GM12878 (cell line): Measurements from ENCODE around the gene MRPL30. TPM values are rescaled to one million over a fixed set of nuclear protein-coding genes. Genes with fewer than 3 reads are reported as not detected.

Experiments used
- ATAC-seq: fragments of 200-7000 bp; cut with Tn5 transposase; 3 replicates; pipeline ENCODE4 v1.9.1; 2020; ENCODE audit warnings: mild to moderate bottlenecking, moderate library complexity
- BruUV-seq: library from RNA; stranded (reverse); fragments of 400-500 nt; replicated peaks from 2 replicates; lab custom pipeline; 2021; lab: Mats Ljungman, UMichigan
- CTCF ChIA-PET: fragments of 300-600 bp; sonication (Branson Sonifier 250); formaldehyde crosslinking; extraction: SDS; loops from one replicate; lab custom pipeline; 2021; ENCODE audit warnings: inconsistent platforms; lab: Yijun Ruan, JAX
- POLR2A ChIA-PET: fragments of 350-600 bp; formaldehyde crosslinking; extraction: SDS; loops from one replicate; lab custom pipeline; 2021; ENCODE audit warnings: inconsistent platforms; lab: Charles Lee
- RAD21 ChIA-PET: fragments of 300-600 bp; sonication (Branson Sonifier 250); formaldehyde crosslinking; loops from one replicate; lab custom pipeline; 2023; ENCODE audit warnings: antibody characterized with exemption; ENCODE audit not compliant: unreplicated experiment; lab: Charles Lee
- SMC1A ChIA-PET: fragments of 300-600 bp; sonication (Branson Sonifier 250); formaldehyde crosslinking; loops from one replicate; lab custom pipeline; 2023; ENCODE audit not compliant: unreplicated experiment, uncharacterized antibody; lab: Charles Lee
- DNase-seq: peaks from one replicate; pipeline ENCODE4 v3.0.0-alpha.2; 2011; ENCODE audit warnings: low read depth, low spot score
- FAIRE-seq: peaks from 3 replicates; lab custom pipeline; 2011; peaks lifted over from hg19 to GRCh38; lab: Jason Lieb, UNC
- H2AFZ ChIP-seq: 2 replicates; pipeline ENCODE4 v1.6.0; 2011; ENCODE audit warnings: low read depth, low read length, control low read depth; ENCODE audit not compliant: control insufficient read depth
- H3K27ac ChIP-seq: 2 replicates; pipeline ENCODE4 v1.5.1; 2011; ENCODE audit warnings: control low read depth; ENCODE audit not compliant: control insufficient read depth, insufficient read depth
- H3K27me3 ChIP-seq, 2 experiments: replicated peaks in 1 of 2; 2 replicates each; pipeline versions ENCODE4 v1.6.0 to v1.6.1; 2011; ENCODE audit warnings: low read length in 1 of 2; ENCODE audit not compliant: control insufficient read depth in 2 of 2, insufficient read depth in 2 of 2
- H3K36me3 ChIP-seq, 2 experiments: 2 replicates each; pipeline ENCODE4 v1.5.1; 2011; ENCODE audit warnings: low read length in 1 of 2; ENCODE audit not compliant: control insufficient read depth in 2 of 2, insufficient read depth in 2 of 2
- H3K4me1 ChIP-seq: 2 replicates; pipeline ENCODE4 v1.6.1; 2011; ENCODE audit warnings: mild to moderate bottlenecking, low read length, moderate library complexity, mixed read lengths; ENCODE audit not compliant: control insufficient read depth, insufficient read depth
- H3K4me2 ChIP-seq: 2 replicates; pipeline ENCODE4 v1.6.0; 2011; ENCODE audit warnings: control low read depth; ENCODE audit not compliant: control insufficient read depth, insufficient read depth
- H3K4me3 ChIP-seq: fragments of 200-600 bp; sonication (generic); 2 replicates; pipeline ENCODE4 v1.5.1; 2016
- H3K79me2 ChIP-seq: 2 replicates; pipeline ENCODE4 v1.6.0; 2011; ENCODE audit warnings: low read length; ENCODE audit not compliant: control insufficient read depth, insufficient read depth
- H3K9ac ChIP-seq: 2 replicates; pipeline ENCODE4 v1.8.0; 2011; ENCODE audit warnings: low read length, control low read depth, mixed read lengths; ENCODE audit not compliant: control insufficient read depth, insufficient read depth
- H3K9me3 ChIP-seq: replicated peaks from 3 replicates; pipeline ENCODE4 v1.5.1; 2011; ENCODE audit warnings: mild to moderate bottlenecking, low read length; ENCODE audit not compliant: control insufficient read depth, insufficient read depth
- H4K20me1 ChIP-seq: 2 replicates; pipeline ENCODE4 v1.6.0; 2011; ENCODE audit not compliant: control insufficient read depth, insufficient read depth
- CREM ChIP-seq: IDR thresholded peaks from 2 replicates; pipeline ENCODE4 v1.6.1; 2014; ENCODE audit warnings: antibody characterized with exemption, low read depth
- EP300 ChIP-seq, 2 experiments: fragments of 150-350 bp in 1 of 2; IDR thresholded peaks; 2 replicates each; pipeline ENCODE4 v1.6.1; 2011 to 2012; ENCODE audit warnings: low read depth in 2 of 2, low read length in 2 of 2, borderline replicate concordance in 1 of 2, improper control_type of control experiment in 1 of 2, inconsistent platforms in 1 of 2; ENCODE audit not compliant: control insufficient read depth in 1 of 2
- SUZ12 ChIP-seq: fragments of 200-600 bp; sonication (generic); IDR thresholded peaks from one replicate; pipeline ENCODE4 v1.6.1; 2018; ENCODE audit warnings: antibody characterized with exemption, mild to moderate bottlenecking; ENCODE audit not compliant: unreplicated experiment
- YBX1 ChIP-seq: fragments of 450-650 bp; IDR thresholded peaks from 2 replicates; pipeline ENCODE4 v1.6.1; 2016; ENCODE audit warnings: antibody characterized with exemption
- WGBS: methylation state at CpG from one replicate; pipeline ENCODE4 v1.1.6; 2016; ENCODE audit warnings: low lambda C conversion rate; ENCODE audit not compliant: insufficient replicate concordance, insufficient coverage; ENCODE audit errors: missing lambda C conversion rate; 5-methylcytosine and 5-hydroxymethylcytosine counted together
- in situ Hi-C: fragments of 300-500 bp; cut with MboI; formaldehyde crosslinking; loops from 9 replicates; pipeline ENCODE4 v1.14.3; 2018; ENCODE audit warnings: mixed read lengths
- intact Hi-C: fragments of 100-400 bp; cut with micrococcal nuclease; formaldehyde crosslinking; loops from one replicate; pipeline ENCODE4 v1.14.2; 2022; ENCODE audit not compliant: unreplicated experiment
- polyA plus RNA-seq, 11 experiments: library from polyadenylated mRNA; depleted of rRNA in 4 of 11; unstranded in 6 of 11; stranded (reverse) in 5 of 11; fragments of >200 nt; fragmentation: Nextera tagmentation in 4 of 11; fragmentation: Illumina TruSeq in 1 of 11; extraction: Ambion mirVana in 4 of 11; extraction: Trizol in 1 of 11; gene quantifications; 1 replicate in 1 of 11; 2 replicates in 10 of 11; pipeline versions ENCODE4 v1.2.1 to v1.2.3, GENCODE V29; 2011 to 2016; ENCODE audit warnings: inconsistent platforms in 2 of 11, missing spikeins in 2 of 11, low read depth in 1 of 11
- total RNA-seq, 4 experiments: library from RNA; depleted of rRNA in 3 of 4; stranded (reverse); fragments of >200 nt in 3 of 4; fragmentation: Illumina TruSeq in 1 of 4; extraction: Trizol in 1 of 4; gene quantifications; 2 replicates each; pipeline versions ENCODE4 v1.2.1 to v1.2.3, GENCODE V29; 2013 to 2021
- TF ChIP-seq, protein P1 (sequence below): fragments of 450-650 bp; IDR thresholded peaks from 2 replicates; pipeline ENCODE4 v1.6.1; 2016; ENCODE audit warnings: mild to moderate bottlenecking, moderate library complexity, borderline replicate concordance

The MRPL30 gene
- total and polyA plus RNA-seq, 10 of the 15 experiments (the other 5 are each of a cell fraction or from before 2014, with no cell fraction given): 33.6 to 63.3 (median 40.1) TPM

- BruUV-seq: no TSS peak
- no peak for DNase-seq
Observed at GRCh38 chr2:99188357-99188756, 7.4 kb downstream of the MRPL30 start.

More at GRCh38 chr2:99188357-99188756, 7.4 kb downstream of the MRPL30 start:
- Histone ChIP-seq H3K4me3 (no peak overlapping the region), H2AFZ (no peak overlapping the region), H3K9ac (no peak overlapping the region), H3K4me2 (no peak overlapping the region), H3K36me3 (peaks cover 0 to 7% of the 10 kb centered on the region in 2 experiments; a peak in 2 of 4 replicates), H3K9me3 (no peaks in the 10 kb centered on the region), H4K20me1 (no peaks in the 10 kb centered on the region), H3K79me2 (peaks cover 15% of the 10 kb centered on the region), H3K27me3 (no peaks in the 10 kb centered on the region), H3K4me1 (no peaks in the 10 kb centered on the region), H3K27ac (no peak overlapping the region)
- ChIA-PET CTCF (interaction anchor here (0.7 to 1.2 kb wide), 3 partner anchors 12 to 1046 kb away, joined by 3 to 4 read pairs (median 4); no protein-coding TSS in a partner anchor), SMC1A (no interaction called here), POLR2A (no interaction called here), RAD21 (no interaction called here)
- no peak for FAIRE-seq
- in situ Hi-C loops (loop anchor here (25.0 kb wide), 1 partner anchor 299 kb away; the partner anchor contains the start of gene REV1), intact Hi-C loops (no loop called here)
- 96% methylated on average over 3 of the region's 3 CpGs for WGBS
- ATAC-seq: no peak
- no peak for TF ChIP-seq SUZ12
- TF ChIP-seq, protein P1, sequence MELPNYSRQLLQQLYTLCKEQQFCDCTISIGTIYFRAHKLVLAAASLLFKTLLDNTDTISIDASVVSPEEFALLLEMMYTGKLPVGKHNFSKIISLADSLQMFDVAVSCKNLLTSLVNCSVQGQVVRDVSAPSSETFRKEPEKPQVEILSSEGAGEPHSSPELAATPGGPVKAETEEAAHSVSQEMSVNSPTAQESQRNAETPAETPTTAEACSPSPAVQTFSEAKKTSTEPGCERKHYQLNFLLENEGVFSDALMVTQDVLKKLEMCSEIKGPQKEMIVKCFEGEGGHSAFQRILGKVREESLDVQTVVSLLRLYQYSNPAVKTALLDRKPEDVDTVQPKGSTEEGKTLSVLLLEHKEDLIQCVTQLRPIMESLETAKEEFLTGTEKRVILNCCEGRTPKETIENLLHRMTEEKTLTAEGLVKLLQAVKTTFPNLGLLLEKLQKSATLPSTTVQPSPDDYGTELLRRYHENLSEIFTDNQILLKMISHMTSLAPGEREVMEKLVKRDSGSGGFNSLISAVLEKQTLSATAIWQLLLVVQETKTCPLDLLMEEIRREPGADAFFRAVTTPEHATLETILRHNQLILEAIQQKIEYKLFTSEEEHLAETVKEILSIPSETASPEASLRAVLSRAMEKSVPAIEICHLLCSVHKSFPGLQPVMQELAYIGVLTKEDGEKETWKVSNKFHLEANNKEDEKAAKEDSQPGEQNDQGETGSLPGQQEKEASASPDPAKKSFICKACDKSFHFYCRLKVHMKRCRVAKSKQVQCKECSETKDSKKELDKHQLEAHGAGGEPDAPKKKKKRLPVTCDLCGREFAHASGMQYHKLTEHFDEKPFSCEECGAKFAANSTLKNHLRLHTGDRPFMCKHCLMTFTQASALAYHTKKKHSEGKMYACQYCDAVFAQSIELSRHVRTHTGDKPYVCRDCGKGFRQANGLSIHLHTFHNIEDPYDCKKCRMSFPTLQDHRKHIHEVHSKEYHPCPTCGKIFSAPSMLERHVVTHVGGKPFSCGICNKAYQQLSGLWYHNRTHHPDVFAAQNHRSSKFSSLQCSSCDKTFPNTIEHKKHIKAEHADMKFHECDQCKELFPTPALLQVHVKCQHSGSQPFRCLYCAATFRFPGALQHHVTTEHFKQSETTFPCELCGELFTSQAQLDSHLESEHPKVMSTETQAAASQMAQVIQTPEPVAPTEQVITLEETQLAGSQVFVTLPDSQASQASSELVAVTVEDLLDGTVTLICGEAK: no peak
- no peak for TF ChIP-seq CREM
- no peak for TF ChIP-seq EP300 (IDR thresholded peaks at IDR 0.05; ENCODE audit: borderline replicate concordance in 1 of 2, control insufficient read depth in 1 of 2, low read depth in 2 of 2, low read length in 2 of 2)
- TF ChIP-seq YBX1: no peak
